HepG2 (cell line): ENCODE measurements around the gene TOMM22. TPM values are rescaled to one million over a fixed set of nuclear protein-coding genes. Genes with fewer than 3 reads are reported as not detected.

ENCODE experiments used
- AFF4 ChIP-seq: sonication (generic); formaldehyde crosslinking; IDR thresholded peaks from 2 replicates; pipeline ENCODE4 v1.4.0; 2020; ENCODE audit warnings: missing genetic modification reagents
- AGO1 ChIP-seq: fragments of 200-400 bp; formaldehyde crosslinking; IDR thresholded peaks from 2 replicates; pipeline ENCODE4 v1.6.1; 2017; ENCODE audit warnings: mild to moderate bottlenecking, low read depth, low read length, moderate library complexity; ENCODE audit not compliant: poor library complexity, severe bottlenecking
- FLYWCH1 ChIP-seq: sonication (generic); formaldehyde crosslinking; IDR thresholded peaks from 2 replicates; pipeline ENCODE4 v1.8.1; 2023; ENCODE audit warnings: mild to moderate bottlenecking, missing genetic modification reagents
- HIC2 ChIP-seq: sonication (generic); formaldehyde crosslinking; IDR thresholded peaks from 2 replicates; pipeline ENCODE4 v1.9.0; 2022; ENCODE audit warnings: low read depth, missing genetic modification reagents
- HMG20B ChIP-seq: conservative IDR thresholded peaks from 2 replicates; pipeline ENCODE4 v1.6.1; 2016; ENCODE audit warnings: missing genetic modification reagents, missing compliant biosample characterization
- KDM6A ChIP-seq: IDR thresholded peaks from 2 replicates; pipeline ENCODE4 v1.6.1; 2016; ENCODE audit warnings: low read depth
- KLF13 ChIP-seq: sonication (generic); formaldehyde crosslinking; IDR thresholded peaks from 2 replicates; pipeline ENCODE4 v1.4.0; 2020; ENCODE audit warnings: mild to moderate bottlenecking, missing genetic modification reagents
- MAZ ChIP-seq, 2 experiments: sonication (generic) in 1 of 2; formaldehyde crosslinking in 1 of 2; IDR thresholded peaks; 2 replicates each; pipeline versions ENCODE4 v1.5.0 to v1.6.1; 2012 to 2020; ENCODE audit warnings: low read depth in 2 of 2, mild to moderate bottlenecking in 2 of 2, borderline replicate concordance in 1 of 2, improper control_type of control experiment in 1 of 2, low read length in 1 of 2, missing genetic modification reagents in 1 of 2, moderate library complexity in 1 of 2
- RBFOX2 ChIP-seq: fragments of 200-400 bp; formaldehyde crosslinking; IDR thresholded peaks from 2 replicates; pipeline ENCODE4 v1.6.1; 2017; ENCODE audit warnings: low read depth, mild to moderate bottlenecking, low read length
- SIN3A ChIP-seq: IDR thresholded peaks from 2 replicates; pipeline ENCODE4 v1.6.1; 2011; ENCODE audit warnings: low read depth, mild to moderate bottlenecking, control low read depth, low read length, borderline replicate concordance
- SNAPC5 ChIP-seq: sonication (generic); formaldehyde crosslinking; IDR thresholded peaks from 2 replicates; pipeline ENCODE4 v1.8.1; 2023; ENCODE audit warnings: mild to moderate bottlenecking, missing genetic modification reagents, borderline replicate concordance
- ZBTB7B ChIP-seq: sonication (generic); formaldehyde crosslinking; IDR thresholded peaks from 2 replicates; pipeline ENCODE4 v1.4.0; 2020; ENCODE audit warnings: missing genetic modification reagents
- ZMAT3 ChIP-seq: sonication (generic); formaldehyde crosslinking; conservative IDR thresholded peaks from 2 replicates; pipeline ENCODE4 v1.7.0; 2021; ENCODE audit warnings: missing genetic modification reagents
- ZNF274 ChIP-seq: sonication (generic); formaldehyde crosslinking; IDR thresholded peaks from 2 replicates; pipeline ENCODE4 v1.5.1; 2020; ENCODE audit warnings: mild to moderate bottlenecking, missing genetic modification reagents
- ZNF569 ChIP-seq: sonication (generic); formaldehyde crosslinking; IDR thresholded peaks from 2 replicates; pipeline ENCODE4 v1.5.0; 2020; ENCODE audit warnings: mild to moderate bottlenecking, missing genetic modification reagents, moderate library complexity, borderline replicate concordance
- ZNF570 ChIP-seq: sonication (generic); formaldehyde crosslinking; IDR thresholded peaks from 2 replicates; pipeline ENCODE4 v1.4.0; 2020; ENCODE audit warnings: mild to moderate bottlenecking, missing genetic modification reagents, borderline replicate concordance
- ZNF644 ChIP-seq: IDR thresholded peaks from 2 replicates; pipeline ENCODE4 v1.6.1; 2016; ENCODE audit warnings: low read depth
- ZNF670 ChIP-seq: sonication (generic); formaldehyde crosslinking; IDR thresholded peaks from 2 replicates; pipeline ENCODE4 v1.8.0; 2022; ENCODE audit warnings: mild to moderate bottlenecking, missing genetic modification reagents, borderline replicate concordance
- ZNF83 ChIP-seq: sonication (generic); formaldehyde crosslinking; IDR thresholded peaks from 2 replicates; pipeline ENCODE4 v1.4.0; 2020; ENCODE audit warnings: missing genetic modification reagents, mild to moderate bottlenecking, borderline replicate concordance
- ZSCAN20 ChIP-seq: sonication (generic); formaldehyde crosslinking; IDR thresholded peaks from 2 replicates; pipeline ENCODE4 v1.4.0; 2020; ENCODE audit warnings: missing genetic modification reagents, mild to moderate bottlenecking, borderline replicate concordance
- polyA plus RNA-seq, 8 experiments: library from polyadenylated mRNA; depleted of rRNA in 3 of 8; stranded (reverse) in 7 of 8; unstranded in 1 of 8; fragments of >200 nt; fragmentation: Illumina TruSeq in 4 of 8; extraction: Trizol in 4 of 8; gene quantifications; 2 replicates each; pipeline versions ENCODE4 v1.2.1 to v1.2.3, GENCODE V29; 2011 to 2016; ENCODE audit warnings: low read depth in 4 of 8, missing spikeins in 1 of 8, mixed read lengths in 1 of 8; ENCODE audit not compliant: insufficient read depth in 1 of 8
- total RNA-seq, 5 experiments: library from RNA; depleted of rRNA; stranded (reverse); fragments of >200 nt; fragmentation: Illumina TruSeq; extraction: Trizol; gene quantifications; 2 replicates each; pipeline ENCODE4 v1.2.3, GENCODE V29; 2016; ENCODE audit warnings: low read depth in 1 of 5
- TF ChIP-seq, protein P1 (sequence below): sonication (generic); formaldehyde crosslinking; IDR thresholded peaks from 2 replicates; pipeline ENCODE4 v1.8.1; 2023; ENCODE audit warnings: mild to moderate bottlenecking, inconsistent platforms, moderate library complexity, missing genetic modification reagents, borderline replicate concordance

The TOMM22 gene
- total and polyA plus RNA-seq, 2 of the 13 experiments (the other 11 are each of a cell fraction or from before 2014, with no cell fraction given): 46.9 to 118 TPM

DNA sequence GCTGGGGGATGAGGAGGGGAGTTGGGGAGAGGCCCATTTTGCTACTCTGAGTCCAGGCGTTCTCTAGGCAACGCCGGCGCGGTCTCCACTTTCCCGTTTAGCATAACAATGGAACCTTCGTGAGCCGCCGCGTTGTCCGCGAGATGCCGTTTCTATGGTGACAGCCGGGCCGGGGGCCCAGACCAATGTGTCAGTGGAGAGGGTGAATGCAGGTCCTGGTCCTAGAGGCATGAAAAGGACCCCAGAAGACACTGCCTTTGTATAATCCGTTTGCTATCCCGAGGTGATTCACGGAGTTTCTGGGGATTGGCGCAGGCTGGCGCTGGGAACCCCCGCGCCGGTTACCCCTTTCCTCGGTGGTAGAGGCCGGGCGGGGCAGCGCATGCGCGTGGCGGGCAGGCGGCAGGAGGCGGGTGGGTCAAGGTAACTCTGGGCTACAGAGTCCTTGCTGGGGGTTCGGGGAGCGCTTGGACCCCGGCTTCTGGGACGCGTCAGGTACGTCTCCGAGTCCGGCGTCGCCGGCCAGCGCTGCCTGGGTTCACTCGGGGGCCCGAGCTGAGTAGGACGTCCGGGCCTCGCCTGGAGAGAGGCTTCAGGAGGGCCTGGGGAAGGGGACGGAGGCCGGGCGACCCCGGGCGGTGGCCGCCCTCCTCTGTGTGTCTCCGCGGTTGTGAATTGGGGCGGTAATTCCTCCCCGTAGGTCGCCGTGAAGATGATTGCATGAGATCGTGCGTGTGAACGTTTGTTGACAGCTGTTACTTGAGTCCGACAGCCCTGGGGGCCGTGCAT, 25.3 kb upstream of the TOMM22 start, which contains the start of the genes CBY1 and FAM227A (continued):
- TF ChIP-seq HIC2 (CRISPR knock-in tag) (no peak), SIN3A (peak; percentile 81), ZBTB7B (no peak), MAZ (IDR thresholded peaks at IDR 0.05; ENCODE audit: borderline replicate concordance, low read depth, low read length) (no peak), MAZ (CRISPR knock-in tag; IDR thresholded peaks at IDR 0.05; ENCODE audit: low read depth) (no peak), ZNF83 (CRISPR knock-in tag) (no peak), FLYWCH1 (CRISPR knock-in tag) (no peak), AGO1 (no peak), ZNF644 (CRISPR knock-in tag) (no peak), ZSCAN20 (no peak), ZNF569 (CRISPR knock-in tag) (no peak), KLF13 (no peak), HMG20B (CRISPR knock-in tag) (no peak), AFF4 (CRISPR knock-in tag) (no peak), ZNF274 (0 out of 2 replicates have a peak, but pooled peaks have one; percentile 23), ZMAT3 (CRISPR knock-in tag) (no peak), SNAPC5 (CRISPR knock-in tag) (no peak), RBFOX2 (peak; percentile 74), ZNF670 (CRISPR knock-in tag) (peak; percentile 49; the same call in 1 of the 2 replicates), KDM6A (CRISPR knock-in tag) (no peak), ZNF570 (no peak)
- TF ChIP-seq, protein P1, sequence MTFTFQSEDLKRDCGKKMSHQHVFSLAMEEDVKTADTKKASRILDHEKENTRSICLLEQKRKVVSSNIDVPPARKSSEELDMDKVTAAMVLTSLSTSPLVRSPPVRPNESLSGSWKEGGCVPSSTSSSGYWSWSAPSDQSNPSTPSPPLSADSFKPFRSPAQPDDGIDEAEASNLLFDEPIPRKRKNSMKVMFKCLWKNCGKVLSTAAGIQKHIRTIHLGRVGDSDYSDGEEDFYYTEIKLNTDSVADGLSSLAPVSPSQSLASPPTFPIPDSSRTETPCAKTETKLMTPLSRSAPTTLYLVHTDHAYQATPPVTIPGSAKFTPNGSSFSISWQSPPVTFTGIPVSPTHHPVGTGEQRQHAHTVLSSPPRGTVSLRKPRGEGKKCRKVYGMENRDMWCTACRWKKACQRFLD (CRISPR knock-in tag): no peak
